ENCODE measurements around the gene SLIT3.

SLIT3 gene

GRCh38 chr5:168934169-168934568 lies 366.8 kb downstream of the SLIT3 start:
- H3K36me3 ChIP-seq (replicated peaks): no peaks in the 10 kb centered on the region
- H3K27me3 ChIP-seq (replicated peaks): no peaks in the 10 kb centered on the region
- TF ChIP-seq CTCF (IDR thresholded peaks at IDR 0.05; ENCODE audit: low read depth, low read length, missing control alignments): no peak
- DNase-seq: no peak
- H3K27ac ChIP-seq: no peak overlapping the region
- no peak overlapping the region for H3K4me3 ChIP-seq (ENCODE audit: low read depth, low read length)
- in situ Hi-C loops (cut with HindIII; ENCODE audit: low pct_ligation_motif_present, low sequenced_read_pairs): no loop called here

DNA sequence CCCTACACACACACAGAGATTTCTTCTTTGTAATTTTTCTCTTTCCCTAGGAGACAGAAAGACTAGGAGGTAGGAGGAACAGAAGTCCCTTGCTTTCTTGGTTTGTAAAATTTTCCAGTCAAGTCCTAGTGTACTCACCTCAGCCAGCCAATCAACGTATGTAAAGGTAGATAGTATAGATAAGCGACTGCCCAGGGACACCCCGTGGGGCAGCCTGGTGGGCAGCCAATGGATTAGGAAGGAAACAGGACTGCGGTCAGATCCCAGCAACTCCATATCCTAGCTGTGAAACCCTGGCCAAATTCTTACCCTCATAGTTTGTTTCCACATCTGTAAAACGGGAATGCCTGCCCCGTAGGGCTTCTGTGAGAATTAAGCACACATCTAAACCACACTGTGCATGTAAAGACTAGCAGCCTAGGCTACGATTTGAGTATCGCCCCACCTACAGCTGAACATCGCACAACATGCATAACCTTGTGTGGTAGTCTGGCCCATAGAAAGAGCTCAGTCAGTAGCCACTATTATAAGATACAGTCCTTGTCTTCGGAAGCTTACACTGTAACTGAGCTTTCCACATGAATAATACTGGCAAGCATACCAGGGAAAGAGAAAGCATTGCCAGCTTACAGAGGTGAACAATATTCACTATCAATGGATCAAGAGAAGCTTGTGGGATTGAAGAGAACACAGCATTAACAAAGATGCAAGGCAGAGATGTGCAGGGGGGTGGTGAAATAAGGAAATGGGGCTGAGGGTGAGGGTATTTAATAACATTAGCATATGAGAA lies 368.3 kb downstream of the SLIT3 start:
- Histone ChIP-seq H3K4me3 (ENCODE audit: low read depth, low read length) (no peak overlapping the region), H3K36me3 (replicated peaks) (no peaks in the 10 kb centered on the region), H3K27ac (no peak overlapping the region), H3K27me3 (replicated peaks) (no peaks in the 10 kb centered on the region)
- DNase-seq: no peak
- TF ChIP-seq CTCF (IDR thresholded peaks at IDR 0.05; ENCODE audit: low read depth, low read length, missing control alignments): no peak
- in situ Hi-C loops (cut with HindIII; ENCODE audit: low pct_ligation_motif_present, low sequenced_read_pairs): no loop called here

DNA sequence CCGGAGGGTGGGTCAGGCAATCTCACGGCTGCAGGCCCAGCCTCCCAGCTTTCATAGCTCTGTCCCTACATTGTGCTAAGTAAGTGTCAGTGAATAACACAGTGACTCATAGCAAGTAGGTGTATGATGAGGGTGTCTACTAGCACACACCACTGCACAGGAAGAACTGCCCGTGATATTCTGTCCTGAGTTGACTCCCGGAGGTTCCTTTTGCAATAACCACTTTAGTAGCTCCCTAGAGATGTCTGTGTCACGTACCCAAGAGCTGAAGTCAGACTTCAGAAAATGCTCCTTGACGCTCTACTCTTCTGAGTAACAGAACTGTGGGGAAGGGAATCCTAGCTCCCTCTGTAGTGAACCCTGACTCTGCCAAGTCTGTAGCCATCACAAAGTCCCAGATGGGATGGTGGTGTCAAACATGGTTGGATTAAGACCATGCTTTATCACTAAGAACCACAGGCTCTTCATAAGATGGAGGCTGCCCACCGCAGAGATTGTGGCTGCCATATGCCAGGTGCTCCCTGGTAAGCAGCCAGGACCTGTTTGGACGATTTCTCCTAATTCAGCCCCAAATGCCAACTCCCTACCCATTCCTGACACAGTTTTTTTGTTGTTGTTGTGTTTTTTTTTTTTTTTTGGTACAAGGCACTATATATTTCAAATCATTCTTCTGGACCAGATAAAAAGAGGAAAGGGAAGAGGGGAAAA lies 369.1 kb downstream of the SLIT3 start:
- Histone ChIP-seq H3K27ac (no peak overlapping the region), H3K4me3 (ENCODE audit: low read depth, low read length) (no peak overlapping the region), H3K27me3 (replicated peaks) (no peaks in the 10 kb centered on the region), H3K36me3 (replicated peaks) (no peaks in the 10 kb centered on the region)
- TF ChIP-seq CTCF (IDR thresholded peaks at IDR 0.05; ENCODE audit: low read depth, low read length, missing control alignments): no peak
- in situ Hi-C loops (cut with HindIII; ENCODE audit: low pct_ligation_motif_present, low sequenced_read_pairs): no loop called here
- DNase-seq: peak; percentile 25

- no peak overlapping the region for H3K27ac ChIP-seq
- no peak overlapping the region for H3K4me3 ChIP-seq (ENCODE audit: low read depth, low read length)
- in situ Hi-C loops (cut with HindIII; ENCODE audit: low pct_ligation_motif_present, low sequenced_read_pairs): no loop called here
- no peaks in the 10 kb centered on the region for H3K27me3 ChIP-seq (replicated peaks)
- H3K36me3 ChIP-seq (replicated peaks): no peaks in the 10 kb centered on the region
- TF ChIP-seq CTCF (IDR thresholded peaks at IDR 0.05; ENCODE audit: low read depth, low read length, missing control alignments): no peak
- no peak for DNase-seq
Measured at GRCh38 chr5:168929656-168930055, 371.3 kb downstream of the SLIT3 start.

DNA sequence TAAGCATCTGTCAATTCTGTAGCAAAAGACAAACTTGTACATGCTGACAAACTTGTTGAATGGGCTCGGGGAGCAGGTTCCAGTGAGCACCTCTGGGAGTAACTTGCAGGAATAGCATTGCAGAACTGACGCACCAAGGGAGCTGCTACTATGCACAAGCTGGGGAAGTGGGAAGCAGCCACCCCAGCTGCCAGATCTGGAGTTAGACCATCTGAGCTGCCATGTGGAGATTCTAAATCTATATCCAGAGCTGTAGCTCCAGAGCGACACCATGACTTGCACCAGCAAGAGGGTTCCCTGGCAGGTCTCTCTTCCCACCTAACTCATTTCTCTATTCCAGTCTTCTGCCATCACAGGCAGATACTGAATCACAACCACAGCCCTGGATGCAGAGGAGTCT lies 375.8 kb downstream of the SLIT3 start:
- in situ Hi-C loops (cut with HindIII; ENCODE audit: low pct_ligation_motif_present, low sequenced_read_pairs): no loop called here
- TF ChIP-seq CTCF (IDR thresholded peaks at IDR 0.05; ENCODE audit: low read depth, low read length, missing control alignments): no peak
- H3K4me3 ChIP-seq (ENCODE audit: low read depth, low read length): no peak overlapping the region
- peaks cover 3% of the 10 kb centered on the region for H3K27me3 ChIP-seq (replicated peaks)
- no peak for DNase-seq
- H3K36me3 ChIP-seq (replicated peaks): no peaks in the 10 kb centered on the region
- no peak overlapping the region for H3K27ac ChIP-seq
